IPS-20b (cell line): ENCODE data around the gene PTRHD1.

Experiments used
- H3K27ac ChIP-seq: one replicate; pipeline ENCODE4 v1.5.1; 2013; ENCODE audit warnings: low read length
- H3K27me3 ChIP-seq: 2 replicates; pipeline ENCODE4 v1.6.1; 2013; ENCODE audit warnings: mild to moderate bottlenecking, low read length, inconsistent platforms; ENCODE audit not compliant: insufficient read depth
- H3K36me3 ChIP-seq: 2 replicates; pipeline ENCODE4 v1.6.1; 2013; ENCODE audit warnings: low read depth, mild to moderate bottlenecking, inconsistent platforms, low read length, moderate library complexity; ENCODE audit not compliant: insufficient read depth
- H3K4me1 ChIP-seq: 2 replicates; pipeline ENCODE4 v1.6.1; 2013; ENCODE audit warnings: mild to moderate bottlenecking, control low read depth, inconsistent platforms, low read length, moderate library complexity; ENCODE audit not compliant: insufficient read depth
- H3K4me3 ChIP-seq: 2 replicates; pipeline ENCODE4 v1.5.1; 2013; ENCODE audit warnings: mild to moderate bottlenecking, low read length, inconsistent platforms
- H3K9ac ChIP-seq: 2 replicates; pipeline ENCODE4 v1.6.1; 2013; ENCODE audit warnings: low read depth, mild to moderate bottlenecking, inconsistent platforms, low read length, moderate library complexity
- H3K9me3 ChIP-seq: 2 replicates; pipeline ENCODE4 v1.6.1; 2013; ENCODE audit warnings: mild to moderate bottlenecking, low read depth, low read length, inconsistent platforms; ENCODE audit not compliant: insufficient read depth

Gene PTRHD1

DNA sequence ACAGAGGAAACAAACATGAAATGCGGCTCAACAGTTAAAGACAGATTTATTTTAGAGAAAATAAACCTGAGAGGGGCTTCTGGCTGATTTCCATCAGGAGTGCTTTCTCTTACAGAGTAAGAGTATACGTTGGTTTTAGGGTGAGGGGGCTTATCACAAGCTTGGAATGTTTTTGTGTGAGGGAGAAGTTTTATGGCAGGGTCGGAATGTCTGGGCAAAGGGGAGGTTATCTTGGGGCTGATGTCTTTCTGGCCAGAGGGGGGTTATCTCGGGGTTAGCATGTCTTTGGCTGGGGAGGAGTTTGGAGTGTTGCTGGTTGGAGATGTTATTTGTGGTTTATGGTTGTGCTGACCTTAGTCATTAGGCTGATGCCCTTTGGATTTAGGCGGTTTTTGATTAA, 22.1 kb downstream of the PTRHD1 start:
- no peak overlapping the region for H3K27ac ChIP-seq
- peaks cover 8% of the 10 kb centered on the region; the same call in 1 of the 2 replicates for H3K4me1 ChIP-seq
- no peaks in the 10 kb centered on the region for H3K27me3 ChIP-seq
- no peaks in the 10 kb centered on the region for H3K9me3 ChIP-seq
- H3K4me3 ChIP-seq = no peak overlapping the region
- H3K9ac ChIP-seq = no peak overlapping the region
- H3K36me3 ChIP-seq = no peaks in the 10 kb centered on the region

DNA sequence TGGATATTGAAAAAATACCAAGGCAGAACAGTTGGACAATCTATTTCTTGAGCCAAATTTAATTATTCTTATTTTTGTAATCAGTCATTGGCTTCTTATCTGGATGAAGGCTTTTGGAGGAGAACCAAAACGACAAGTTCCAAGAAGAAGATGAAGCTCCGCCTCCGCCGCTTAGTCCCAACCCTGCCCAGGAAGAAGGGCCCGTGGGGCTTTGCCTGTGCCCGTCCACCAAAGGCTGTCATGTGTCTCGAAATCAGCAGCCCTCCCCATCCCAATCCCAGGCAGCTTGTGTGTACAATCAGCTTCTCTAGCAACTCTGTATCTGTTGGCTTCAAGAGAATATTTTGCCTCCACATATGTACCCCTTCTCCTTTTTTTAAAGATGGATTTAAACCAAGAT, 24.6 kb downstream of the PTRHD1 start:
- Histone ChIP-seq H3K27me3 (no peaks in the 10 kb centered on the region), H3K27ac (no peak overlapping the region), H3K9ac (no peak overlapping the region), H3K9me3 (no peaks in the 10 kb centered on the region), H3K4me3 (no peak overlapping the region), H3K36me3 (peaks cover 5% of the 10 kb centered on the region; the same call in 1 of the 2 replicates), H3K4me1 (peaks cover 8% of the 10 kb centered on the region; the same call in 1 of the 2 replicates)

DNA sequence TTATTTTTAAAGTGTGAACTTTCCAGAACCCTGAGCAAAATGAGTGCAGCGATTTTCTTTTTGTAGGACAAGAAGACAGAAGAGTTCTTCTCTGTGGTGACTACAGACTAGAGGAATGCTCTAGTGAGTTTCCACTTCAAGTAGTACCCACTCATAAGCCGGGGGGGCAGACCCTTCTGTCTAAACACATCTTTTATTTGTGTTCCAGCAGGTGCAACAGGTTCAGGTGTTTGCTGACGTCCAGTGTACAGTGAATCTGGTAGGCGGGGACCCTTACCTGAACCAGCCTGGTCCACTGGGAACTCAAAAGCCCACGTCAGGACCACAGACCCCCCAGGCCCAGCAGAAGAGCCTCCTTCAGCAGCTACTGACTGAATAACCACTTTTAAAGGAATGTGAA, 25.2 kb downstream of the PTRHD1 start:
- Histone ChIP-seq H3K36me3 (peaks cover 5% of the 10 kb centered on the region; the same call in 1 of the 2 replicates), H3K9me3 (no peaks in the 10 kb centered on the region), H3K9ac (no peak overlapping the region), H3K27ac (no peak overlapping the region), H3K4me1 (peaks cover 8% of the 10 kb centered on the region; the same call in 1 of the 2 replicates), H3K4me3 (no peak overlapping the region), H3K27me3 (no peaks in the 10 kb centered on the region)

DNA sequence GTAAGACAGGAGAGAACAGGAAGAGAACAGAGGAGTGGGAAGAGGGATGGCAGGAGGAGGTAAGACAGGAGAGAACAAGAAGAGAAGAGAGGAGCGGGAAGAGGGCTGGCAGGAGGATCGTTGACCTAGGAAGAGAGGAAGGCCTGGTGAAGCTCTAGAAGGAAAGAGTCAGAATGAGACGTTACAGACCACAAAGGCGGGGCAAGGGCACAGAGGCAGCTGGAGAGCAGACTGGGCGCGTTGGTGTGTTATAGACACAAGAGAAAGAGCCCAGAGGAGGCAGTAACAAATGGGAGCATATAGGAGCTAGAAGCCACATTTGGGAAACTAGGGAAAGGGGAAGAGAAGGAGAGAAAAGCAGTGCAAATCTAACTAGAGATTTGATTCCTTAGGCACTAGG, 26.6 kb downstream of the PTRHD1 start:
- H3K27me3 ChIP-seq = no peaks in the 10 kb centered on the region
- H3K36me3 ChIP-seq = peaks cover 12% of the 10 kb centered on the region; the same call in 1 of the 2 replicates

DNA sequence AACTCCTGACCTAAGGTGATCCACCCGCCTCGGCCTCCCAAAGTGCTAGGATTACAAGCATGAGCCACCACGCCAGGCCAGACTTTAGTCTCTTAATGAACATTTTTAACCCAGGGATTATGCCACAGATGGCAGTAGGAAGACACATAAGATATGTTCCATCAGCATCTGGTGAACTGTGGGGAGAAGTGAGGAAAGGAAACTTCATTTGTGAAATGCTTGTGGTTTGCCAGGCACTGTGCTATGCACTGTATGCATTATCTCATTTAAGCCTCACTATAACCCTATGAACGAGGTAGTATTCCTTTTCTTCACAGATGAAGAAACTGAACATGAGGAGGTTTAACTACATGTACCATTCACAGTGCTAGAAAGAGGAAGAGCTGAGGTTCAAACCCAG, 29.3 kb downstream of the PTRHD1 start:
- no peaks in the 10 kb centered on the region for H3K4me1 ChIP-seq
- H3K27ac ChIP-seq = no peak overlapping the region
- H3K4me3 ChIP-seq = no peak overlapping the region
- no peaks in the 10 kb centered on the region for H3K9me3 ChIP-seq
- no peak overlapping the region for H3K9ac ChIP-seq
- no peaks in the 10 kb centered on the region for H3K27me3 ChIP-seq
- H3K36me3 ChIP-seq = peaks cover 16% of the 10 kb centered on the region; the same call in 1 of the 2 replicates

More for the DNA sequence above, 26.6 kb downstream of the PTRHD1 start:
- Histone ChIP-seq H3K9me3 (no peaks in the 10 kb centered on the region), H3K27ac (no peak overlapping the region), H3K9ac (no peak overlapping the region), H3K4me3 (no peak overlapping the region), H3K4me1 (peaks cover under 1% of the 10 kb centered on the region; the same call in 1 of the 2 replicates)

DNA sequence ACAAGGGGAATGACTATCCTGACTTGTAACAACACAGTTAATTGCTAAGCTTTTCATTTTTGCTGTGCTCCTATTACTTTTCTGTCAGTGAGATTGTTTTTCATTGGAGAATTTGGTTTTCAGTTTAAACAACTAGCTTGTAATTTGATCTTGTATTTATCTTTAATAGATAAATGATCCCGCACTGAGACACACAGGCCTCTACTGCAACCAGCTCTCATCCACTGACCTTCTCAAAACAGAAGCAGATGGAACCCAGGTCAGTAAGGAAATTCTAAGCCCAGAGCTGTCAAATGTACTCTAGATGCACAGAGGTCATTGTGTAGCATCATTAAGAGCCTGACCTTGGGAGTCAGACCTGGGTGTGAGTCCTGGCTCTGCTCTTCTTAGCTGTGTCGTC, 30.7 kb downstream of the PTRHD1 start:
- no peaks in the 10 kb centered on the region for H3K9me3 ChIP-seq
- no peaks in the 10 kb centered on the region for H3K27me3 ChIP-seq
- no peak overlapping the region for H3K9ac ChIP-seq
- H3K27ac ChIP-seq = no peak overlapping the region
- H3K36me3 ChIP-seq = peaks cover 20% of the 10 kb centered on the region; the same call in 1 of the 2 replicates
- H3K4me3 ChIP-seq = no peak overlapping the region
- no peaks in the 10 kb centered on the region for H3K4me1 ChIP-seq

DNA sequence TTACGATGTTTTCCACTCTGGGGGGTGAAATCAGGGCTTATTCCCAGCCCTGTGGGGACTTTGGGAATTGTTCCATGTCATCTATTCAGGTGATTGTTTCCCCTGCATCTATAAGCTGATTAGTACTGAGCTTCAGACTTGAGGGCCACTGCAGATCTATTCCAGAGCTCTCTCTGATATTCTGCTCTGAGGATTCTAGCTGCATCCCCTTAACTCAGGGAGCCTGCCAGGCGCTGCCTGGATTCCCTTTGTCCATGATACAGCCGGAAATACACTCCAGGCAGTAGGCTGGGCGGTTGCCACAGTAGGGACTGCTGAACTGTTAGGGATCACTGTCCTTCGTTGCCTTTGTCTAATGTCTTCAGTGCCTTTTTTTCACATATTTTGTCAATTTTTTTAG, 31.3 kb downstream of the PTRHD1 start:
- peaks cover 20% of the 10 kb centered on the region; the same call in 1 of the 2 replicates for H3K36me3 ChIP-seq
- no peaks in the 10 kb centered on the region for H3K27me3 ChIP-seq
- no peaks in the 10 kb centered on the region for H3K4me1 ChIP-seq
- no peak overlapping the region for H3K9ac ChIP-seq
- H3K27ac ChIP-seq = no peak overlapping the region
- no peak overlapping the region for H3K4me3 ChIP-seq
- H3K9me3 ChIP-seq = no peaks in the 10 kb centered on the region

DNA sequence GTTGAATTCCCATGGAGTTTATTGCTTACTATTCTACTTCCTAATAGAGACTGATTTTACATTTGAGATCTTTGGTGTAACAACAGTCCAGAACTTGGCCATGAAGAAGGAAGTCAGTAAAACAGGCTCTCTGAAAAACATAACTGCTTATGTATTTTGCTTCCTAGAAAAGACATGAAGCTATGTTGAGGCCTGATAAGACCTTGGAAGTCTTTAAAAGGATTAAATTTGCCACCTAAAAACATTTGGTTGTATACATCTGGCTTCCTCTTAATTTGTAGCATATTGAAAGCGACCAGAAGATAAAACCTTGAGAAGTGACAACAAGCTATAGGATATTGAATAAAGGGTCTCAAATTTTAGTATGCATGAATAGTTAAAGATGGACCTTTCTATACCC, 36.4 kb downstream of the PTRHD1 start:
- H3K9ac ChIP-seq = no peak overlapping the region
- peaks cover 7% of the 10 kb centered on the region; the same call in 1 of the 2 replicates for H3K4me1 ChIP-seq
- H3K4me3 ChIP-seq = no peak overlapping the region
- H3K9me3 ChIP-seq = no peaks in the 10 kb centered on the region
- H3K36me3 ChIP-seq = 0 out of 2 replicates have a peak, but pooled peaks cover 8% of the 10 kb centered on the region
- H3K27me3 ChIP-seq = no peaks in the 10 kb centered on the region
- H3K27ac ChIP-seq = no peak overlapping the region

DNA sequence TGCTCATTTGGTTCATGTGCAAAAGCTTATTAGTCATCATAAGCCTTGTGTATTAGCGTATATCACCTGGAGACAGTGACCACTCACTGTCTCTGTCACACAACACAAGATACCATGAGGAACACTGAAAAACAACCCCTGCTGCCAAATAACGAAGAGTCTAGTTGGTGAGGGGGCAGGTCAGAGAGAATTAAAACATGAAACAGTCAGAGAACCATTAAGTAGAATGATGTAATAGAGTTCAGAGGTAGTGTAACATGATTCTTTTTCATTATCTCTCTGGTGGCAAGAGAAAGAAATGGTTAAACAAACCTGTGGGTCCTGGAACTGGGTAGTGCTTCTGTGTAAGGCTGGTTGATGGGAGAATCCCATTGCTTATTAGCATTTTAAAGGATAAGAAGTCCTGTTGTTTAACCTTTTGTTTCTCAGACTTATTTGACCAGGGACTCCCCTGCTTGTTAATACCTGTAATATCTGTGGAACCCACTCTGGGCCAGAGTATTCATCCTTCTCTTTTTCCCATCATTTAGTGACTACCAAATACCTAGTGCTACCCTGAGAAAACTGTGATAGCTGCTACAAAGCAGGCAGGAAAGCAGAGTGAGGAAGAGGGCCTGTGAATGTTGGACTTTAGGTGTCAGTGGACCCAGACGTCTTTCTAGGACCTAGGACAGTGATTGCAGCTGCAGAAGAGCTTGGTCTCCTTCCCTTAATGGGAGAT, 38.0 kb downstream of the PTRHD1 start:
- Histone ChIP-seq H3K9me3 (no peaks in the 10 kb centered on the region), H3K9ac (no peak overlapping the region), H3K4me3 (no peak overlapping the region), H3K27me3 (no peaks in the 10 kb centered on the region), H3K36me3 (0 out of 2 replicates have a peak, but pooled peaks cover 8% of the 10 kb centered on the region), H3K27ac (no peak overlapping the region), H3K4me1 (peaks cover 7% of the 10 kb centered on the region; the same call in 1 of the 2 replicates)

DNA sequence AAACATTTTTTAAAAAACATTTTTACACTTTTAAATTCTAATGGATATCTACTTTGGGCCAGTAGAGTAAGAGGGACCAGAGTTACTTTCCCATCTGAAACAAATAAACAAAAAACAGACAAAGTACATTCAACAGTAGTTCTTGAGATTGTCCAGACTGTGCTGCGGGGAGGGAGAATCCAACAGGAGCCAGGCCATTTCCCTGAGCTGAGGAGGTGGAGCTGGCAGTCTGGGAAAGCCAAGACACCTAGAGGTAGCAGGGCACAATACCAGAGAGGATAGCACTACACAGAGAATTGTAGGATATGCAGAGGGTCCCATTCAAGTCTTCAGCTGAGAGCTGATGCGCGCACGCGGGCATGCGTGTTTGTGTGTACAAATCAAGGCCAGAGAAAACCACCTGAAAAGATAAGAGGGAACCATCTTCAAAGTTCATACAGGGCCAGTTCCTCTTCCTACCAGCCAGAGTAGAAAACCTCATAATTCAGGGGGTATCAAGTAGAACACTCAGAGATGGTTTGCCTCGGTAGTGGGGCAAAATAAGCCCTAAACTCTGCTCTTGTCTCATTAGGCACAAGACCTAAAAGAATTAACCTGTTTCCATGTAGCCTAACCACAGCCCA, 44.0 kb downstream of the PTRHD1 start:
- no peaks in the 10 kb centered on the region for H3K36me3 ChIP-seq
- no peak overlapping the region for H3K4me3 ChIP-seq

DNA sequence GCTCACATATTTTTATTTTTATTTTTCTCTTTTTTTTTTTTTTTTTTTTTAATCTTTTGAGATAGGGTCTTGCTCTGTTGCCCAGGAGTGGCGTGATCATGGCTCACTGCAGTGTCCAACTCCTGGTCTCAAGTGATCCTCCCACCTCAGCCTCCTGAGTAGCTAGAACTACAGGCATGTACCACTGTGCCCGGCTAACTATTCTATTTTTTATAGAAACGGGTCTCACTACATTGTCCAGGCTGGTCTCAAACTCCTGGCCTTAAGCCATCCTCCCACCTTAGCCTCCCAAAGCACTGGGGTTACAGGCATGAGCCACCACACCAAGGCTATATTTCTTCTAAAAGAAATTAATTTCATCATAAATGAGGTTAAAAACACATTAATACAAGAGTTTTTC, 45.9 kb downstream of the PTRHD1 start:
- no peaks in the 10 kb centered on the region for H3K4me1 ChIP-seq
- H3K27ac ChIP-seq = no peak overlapping the region
- H3K9me3 ChIP-seq = no peaks in the 10 kb centered on the region
- H3K36me3 ChIP-seq = no peaks in the 10 kb centered on the region
- no peak overlapping the region for H3K9ac ChIP-seq
- H3K4me3 ChIP-seq = no peak overlapping the region
- no peaks in the 10 kb centered on the region for H3K27me3 ChIP-seq

More for the DNA sequence above, 44.0 kb downstream of the PTRHD1 start:
- H3K27me3 ChIP-seq = no peaks in the 10 kb centered on the region
- H3K4me1 ChIP-seq = no peaks in the 10 kb centered on the region
- H3K9ac ChIP-seq = no peak overlapping the region
- H3K9me3 ChIP-seq = no peaks in the 10 kb centered on the region
- H3K27ac ChIP-seq = no peak overlapping the region

DNA sequence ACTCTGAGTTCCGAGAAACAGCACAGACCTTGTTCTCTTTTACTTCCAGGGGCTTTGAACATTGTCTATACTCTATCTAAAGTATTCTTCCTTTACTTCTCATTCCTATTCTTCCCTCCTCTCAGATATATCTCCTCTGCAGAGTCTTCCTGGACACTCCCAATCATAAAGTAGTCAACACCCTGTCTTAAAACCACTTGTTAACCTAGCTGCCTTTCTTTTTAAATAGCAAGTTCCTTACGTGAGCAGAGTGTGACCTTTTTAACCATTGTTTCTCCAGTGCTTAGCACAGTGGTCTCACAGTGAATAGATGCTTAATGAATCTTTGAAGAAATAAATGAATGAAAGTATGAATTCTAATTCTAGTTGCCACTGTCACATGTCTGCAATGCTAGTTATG, 47.4 kb downstream of the PTRHD1 start:
- no peak overlapping the region for H3K4me3 ChIP-seq
- no peaks in the 10 kb centered on the region for H3K9me3 ChIP-seq
- H3K27ac ChIP-seq = no peak overlapping the region
- no peak overlapping the region for H3K9ac ChIP-seq
- H3K27me3 ChIP-seq = no peaks in the 10 kb centered on the region
- H3K4me1 ChIP-seq = no peaks in the 10 kb centered on the region
- H3K36me3 ChIP-seq = no peaks in the 10 kb centered on the region
